ENCODE results near the gene CDK3. TPM values are rescaled to one million over a fixed set of nuclear protein-coding genes. Genes with fewer than 3 reads are reported as not detected.

CDK3 gene
- total and polyA plus RNA-seq, 2 of the 4 experiments (the other 2 are of a cell fraction) = 0.72 to 8.8 TPM

GRCh38 chr17:76025294-76025693 is 24.6 kb downstream of the CDK3 start:
- Histone ChIP-seq H3K9me1 (ENCODE audit: insufficient read depth, low read length) (no peaks in the 10 kb centered on the region), H3K14ac (replicated peaks; ENCODE audit: low read depth, low read length) (no peak overlapping the region), H2AK5ac (ENCODE audit: low read depth, low read length) (no peak overlapping the region), H3K9ac (ENCODE audit: low read depth, low read length) (no peak overlapping the region), H3K27ac (ENCODE audit: insufficient read depth, low read length) (no peak overlapping the region), H3K79me1 (ENCODE audit: low read depth in 1 of 2, low read length in 2 of 2) (no peaks in the 10 kb centered on the region), H3K4me3 (ENCODE audit: insufficient read depth, low read depth, low read length) (no peak overlapping the region), H3K9me3 (ENCODE audit: control insufficient read depth, insufficient read depth, low read length) (no peaks in the 10 kb centered on the region), H2BK5ac (ENCODE audit: low read depth, low read length, poor library complexity, severe bottlenecking) (no peak overlapping the region), H3K4me1 (ENCODE audit: control insufficient read depth, insufficient read depth, low read length) (peaks cover 2% of the 10 kb centered on the region; the same call in 1 of the 2 replicates), H4K91ac (ENCODE audit: insufficient read depth, low read depth, low read length) (no peak overlapping the region), H3K4me2 (ENCODE audit: low read depth, low read length) (no peak overlapping the region), H2AK9ac (replicated peaks; ENCODE audit: low read depth, low read length, poor library complexity) (no peak overlapping the region), H2BK120ac (ENCODE audit: low read depth, low read length) (no peak overlapping the region), H3K18ac (ENCODE audit: low read depth, low read length) (no peak overlapping the region), H3K23ac (ENCODE audit: low read depth, low read length) (no peak overlapping the region), H4K20me1 (ENCODE audit: insufficient read depth, low read length) (no peaks in the 10 kb centered on the region), H3K27me3 (ENCODE audit: control insufficient read depth, insufficient read depth, low read length) (peaks cover 6% of the 10 kb centered on the region; the same call in 1 of the 2 replicates), H3K56ac (ENCODE audit: extremely low read depth, insufficient read depth, low read length) (no peak overlapping the region), H2BK20ac (ENCODE audit: low read depth, low read length) (no peak overlapping the region), H4K8ac (ENCODE audit: low read depth in 2 of 2, low read length in 2 of 2) (no peak overlapping the region), H2BK15ac (ENCODE audit: low read depth, low read length) (no peak overlapping the region), H2AFZ (replicated peaks; ENCODE audit: low read length, poor library complexity) (no peak overlapping the region), H3K4ac (ENCODE audit: low read depth, low read length) (no peak overlapping the region), H4K5ac (ENCODE audit: low read depth, low read length) (no peak overlapping the region), H3K36me3 (ENCODE audit: control insufficient read depth, insufficient read depth, low read length) (no peaks in the 10 kb centered on the region)
- ChIA-PET POLR2A (ENCODE audit: unreplicated experiment) (no interaction called here), CTCF (no interaction called here)
- in situ Hi-C loops (cut with MboI; ENCODE audit: low sequenced_read_pairs) (no loop called here), intact Hi-C loops (cut with micrococcal nuclease) (no loop called here), dilution Hi-C loops (cut with HindIII; ENCODE audit: low sequenced_read_pairs, unreplicated experiment) (no loop called here)
- DNase-seq = no peak
- no TSS peak for BruUV-seq (replicated peaks)
- TF ChIP-seq, protein P1, sequence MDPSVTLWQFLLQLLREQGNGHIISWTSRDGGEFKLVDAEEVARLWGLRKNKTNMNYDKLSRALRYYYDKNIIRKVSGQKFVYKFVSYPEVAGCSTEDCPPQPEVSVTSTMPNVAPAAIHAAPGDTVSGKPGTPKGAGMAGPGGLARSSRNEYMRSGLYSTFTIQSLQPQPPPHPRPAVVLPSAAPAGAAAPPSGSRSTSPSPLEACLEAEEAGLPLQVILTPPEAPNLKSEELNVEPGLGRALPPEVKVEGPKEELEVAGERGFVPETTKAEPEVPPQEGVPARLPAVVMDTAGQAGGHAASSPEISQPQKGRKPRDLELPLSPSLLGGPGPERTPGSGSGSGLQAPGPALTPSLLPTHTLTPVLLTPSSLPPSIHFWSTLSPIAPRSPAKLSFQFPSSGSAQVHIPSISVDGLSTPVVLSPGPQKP (IDR thresholded peaks at IDR 0.05; ENCODE audit: borderline replicate concordance, low read depth, low read length) = no peak
- TF ChIP-seq MAZ (IDR thresholded peaks at IDR 0.05; ENCODE audit: borderline replicate concordance, low read depth, low read length) (no peak), CTCF (conservative IDR thresholded peaks at IDR 0.05; ENCODE audit: low read depth, low read length) (no peak), POLR2A (IDR thresholded peaks at IDR 0.05; ENCODE audit: low read depth, low read length) (no peak), RCOR1 (IDR thresholded peaks at IDR 0.05; ENCODE audit: insufficient replicate concordance, low read length) (no peak), RAD21 (IDR thresholded peaks at IDR 0.05; ENCODE audit: low read length) (no peak), NFE2L2 (IDR thresholded peaks at IDR 0.05; ENCODE audit: low read depth, low read length) (no peak), FOS (IDR thresholded peaks at IDR 0.05; ENCODE audit: low read depth, low read length) (no peak), SMC3 (IDR thresholded peaks at IDR 0.05; ENCODE audit: low read depth, low read length) (no peak), USF2 (IDR thresholded peaks at IDR 0.05; ENCODE audit: low read depth, low read length) (no peak), BHLHE40 (IDR thresholded peaks at IDR 0.05; ENCODE audit: low read depth, low read length) (no peak), RFX5 (IDR thresholded peaks at IDR 0.05; ENCODE audit: low read depth, low read length) (no peak), CHD1 (IDR thresholded peaks at IDR 0.05; ENCODE audit: low read depth, low read length) (no peak), MXI1 (IDR thresholded peaks at IDR 0.05; ENCODE audit: borderline replicate concordance, low read depth, low read length) (no peak), MAFK (IDR thresholded peaks at IDR 0.05; ENCODE audit: low read depth, low read length) (no peak), CEBPB (IDR thresholded peaks at IDR 0.05; ENCODE audit: low read depth, low read length) (no peak)
- ATAC-seq (ENCODE audit: low read depth) = no peak
- WGBS, 2 experiments (ENCODE audit: extremely low coverage in 2 of 2, insufficient read length in 1 of 2) = 74% methylated on average over 6 of the region's 12 CpGs; no CpG with 5 or more reads in 1 of the 2 experiments

Measured in IMR-90 (cell line).